ENCODE data around the gene GAMT.

GAMT gene

GRCh38 chr19:1401138-1401888 is at the start of gene GAMT:
TSS of gene GAMT (minus strand) at chr19:1401542. CDS start at chr19:1401476, 66 bp downstream.
- Histone ChIP-seq H3K36me3 (ENCODE audit: low read depth) (no peaks in the 10 kb centered on the region), H3K27ac (ENCODE audit: poor library complexity, severe bottlenecking) (no peak within 1 kb of the TSS), H3K9me3 (ENCODE audit: severe bottlenecking) (no peaks in the 10 kb centered on the region), H3K4me3 (ENCODE audit: severe bottlenecking) (peak within 1 kb of the TSS; percentile 34), H3K27me3 (ENCODE audit: insufficient read depth, poor library complexity, severe bottlenecking) (no peaks in the 10 kb centered on the region), H3K4me1 (ENCODE audit: insufficient read depth, poor library complexity, severe bottlenecking) (peaks cover 5% of the 10 kb centered on the region)
- TF ChIP-seq, protein P1, sequence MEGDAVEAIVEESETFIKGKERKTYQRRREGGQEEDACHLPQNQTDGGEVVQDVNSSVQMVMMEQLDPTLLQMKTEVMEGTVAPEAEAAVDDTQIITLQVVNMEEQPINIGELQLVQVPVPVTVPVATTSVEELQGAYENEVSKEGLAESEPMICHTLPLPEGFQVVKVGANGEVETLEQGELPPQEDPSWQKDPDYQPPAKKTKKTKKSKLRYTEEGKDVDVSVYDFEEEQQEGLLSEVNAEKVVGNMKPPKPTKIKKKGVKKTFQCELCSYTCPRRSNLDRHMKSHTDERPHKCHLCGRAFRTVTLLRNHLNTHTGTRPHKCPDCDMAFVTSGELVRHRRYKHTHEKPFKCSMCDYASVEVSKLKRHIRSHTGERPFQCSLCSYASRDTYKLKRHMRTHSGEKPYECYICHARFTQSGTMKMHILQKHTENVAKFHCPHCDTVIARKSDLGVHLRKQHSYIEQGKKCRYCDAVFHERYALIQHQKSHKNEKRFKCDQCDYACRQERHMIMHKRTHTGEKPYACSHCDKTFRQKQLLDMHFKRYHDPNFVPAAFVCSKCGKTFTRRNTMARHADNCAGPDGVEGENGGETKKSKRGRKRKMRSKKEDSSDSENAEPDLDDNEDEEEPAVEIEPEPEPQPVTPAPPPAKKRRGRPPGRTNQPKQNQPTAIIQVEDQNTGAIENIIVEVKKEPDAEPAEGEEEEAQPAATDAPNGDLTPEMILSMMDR (IDR thresholded peaks at IDR 0.05; ENCODE audit: poor library complexity, severe bottlenecking) = peak; percentile 53
- ATAC-seq (ENCODE audit: low read depth) = no peak
- no peak for DNase-seq (ENCODE audit: low spot score)

DNA sequence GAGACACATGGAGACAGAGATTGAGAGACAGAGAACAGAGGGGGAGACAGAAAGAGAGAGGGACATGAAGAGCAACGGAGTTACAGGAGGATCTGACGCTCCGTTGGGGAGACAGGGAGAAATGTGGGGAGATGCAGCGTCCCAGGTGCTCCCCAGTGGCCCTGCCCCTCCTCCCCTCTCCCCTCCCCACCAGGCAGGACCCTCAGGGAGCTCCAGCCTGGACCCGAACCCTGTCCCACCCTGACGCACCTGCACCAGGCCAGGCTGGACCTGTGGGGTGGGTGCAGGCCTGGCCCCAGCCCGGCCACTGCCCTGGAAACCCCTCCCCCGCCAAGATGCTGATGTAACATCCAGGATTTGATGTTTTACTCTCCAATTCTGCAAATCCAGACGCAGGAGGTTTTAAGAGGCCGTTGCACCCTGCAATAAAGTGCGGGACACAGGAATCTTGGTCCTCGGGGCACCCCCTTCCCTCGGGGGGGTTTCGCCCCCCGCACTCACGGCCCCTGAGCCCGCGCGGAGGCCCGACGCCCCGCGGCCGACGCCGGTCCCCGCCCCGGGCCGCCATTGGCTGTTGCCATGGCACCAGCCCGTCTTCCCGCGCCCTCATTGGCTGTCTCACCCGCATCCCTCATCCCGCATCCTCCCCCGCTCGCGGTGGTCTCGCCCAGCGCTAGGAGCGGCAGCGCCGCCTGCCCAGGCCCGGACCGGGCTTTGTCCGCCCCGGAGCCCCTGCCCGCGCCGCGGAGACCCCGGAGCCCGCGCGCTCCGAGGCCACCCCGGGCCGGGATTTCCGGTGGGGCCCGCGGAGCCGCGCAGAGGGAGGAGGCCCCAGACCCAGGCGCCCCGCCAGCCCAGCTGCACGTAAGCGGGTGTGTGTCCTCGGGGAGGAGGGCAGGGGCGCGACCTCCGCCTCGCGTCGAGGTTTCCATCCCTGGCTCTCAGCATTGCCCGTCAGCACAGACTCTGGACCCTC is 48.4 kb upstream of the GAMT start, which contains the start of gene APC2:
APC2 (plus strand) TSS at position 655 of the 976 bp plus-strand sequence. CDS start 2,881 bp downstream, outside the sequence.
- Histone ChIP-seq H3K27ac (ENCODE audit: poor library complexity, severe bottlenecking) (no peak within 1 kb of the TSS), H3K36me3 (ENCODE audit: low read depth) (no peaks in the 10 kb centered on the region), H3K4me3 (ENCODE audit: severe bottlenecking) (no peak within 1 kb of the TSS), H3K27me3 (ENCODE audit: insufficient read depth, poor library complexity, severe bottlenecking) (peaks cover 73% of the 10 kb centered on the region), H3K9me3 (ENCODE audit: severe bottlenecking) (no peaks in the 10 kb centered on the region), H3K4me1 (ENCODE audit: insufficient read depth, poor library complexity, severe bottlenecking) (no peaks in the 10 kb centered on the region)
- ATAC-seq (ENCODE audit: low read depth) (no peak), DNase-seq (ENCODE audit: low spot score) (no peak)
- TF ChIP-seq, protein P1 (IDR thresholded peaks at IDR 0.05; ENCODE audit: poor library complexity, severe bottlenecking) = no peak

GRCh38 chr19:1447944-1448343 is 46.6 kb upstream of the GAMT start:
- Histone ChIP-seq H3K27ac (ENCODE audit: poor library complexity, severe bottlenecking) (no peak overlapping the region), H3K36me3 (ENCODE audit: low read depth) (no peaks in the 10 kb centered on the region; the same call in 1 of the 2 replicates), H3K9me3 (ENCODE audit: severe bottlenecking) (no peaks in the 10 kb centered on the region), H3K4me1 (ENCODE audit: insufficient read depth, poor library complexity, severe bottlenecking) (no peaks in the 10 kb centered on the region), H3K27me3 (ENCODE audit: insufficient read depth, poor library complexity, severe bottlenecking) (peaks cover 61% of the 10 kb centered on the region), H3K4me3 (ENCODE audit: severe bottlenecking) (no peak overlapping the region)
- ATAC-seq (ENCODE audit: low read depth) = no peak
- TF ChIP-seq, protein P1 (IDR thresholded peaks at IDR 0.05; ENCODE audit: poor library complexity, severe bottlenecking) = no peak
- no peak for DNase-seq (ENCODE audit: low spot score)

- Histone ChIP-seq H3K27ac (ENCODE audit: poor library complexity, severe bottlenecking) (no peak overlapping the region), H3K4me1 (ENCODE audit: insufficient read depth, poor library complexity, severe bottlenecking) (no peaks in the 10 kb centered on the region), H3K27me3 (ENCODE audit: insufficient read depth, poor library complexity, severe bottlenecking) (peaks cover 57% of the 10 kb centered on the region), H3K4me3 (ENCODE audit: severe bottlenecking) (no peak overlapping the region), H3K9me3 (ENCODE audit: severe bottlenecking) (no peaks in the 10 kb centered on the region), H3K36me3 (ENCODE audit: low read depth) (peaks cover 3% of the 10 kb centered on the region; the same call in 1 of the 2 replicates)
- ATAC-seq (ENCODE audit: low read depth) (no peak), DNase-seq (ENCODE audit: low spot score) (no peak)
- TF ChIP-seq, protein P1 (IDR thresholded peaks at IDR 0.05; ENCODE audit: poor library complexity, severe bottlenecking) = no peak
These were observed 46.2 kb upstream of the GAMT start for GRCh38 chr19:1447504-1447903.

Measured in RWPE2 (cell line).